ENCODE results near the gene LEF1.

- no peak for TF ChIP-seq CTCF (IDR thresholded peaks at IDR 0.05; ENCODE audit: control extremely low read depth in 1 of 3, insufficient read depth in 1 of 3, low read depth in 1 of 3, low read length in 3 of 3)
- no peak for TF ChIP-seq SAP30 (IDR thresholded peaks at IDR 0.05; ENCODE audit: insufficient read depth, insufficient replicate concordance, low read length)
- TF ChIP-seq YY1 (IDR thresholded peaks at IDR 0.05; ENCODE audit: low read depth, low read length) = no peak
- no peak for TF ChIP-seq SRF (IDR thresholded peaks at IDR 0.05; ENCODE audit: low read depth, low read length)
- TF ChIP-seq RXRA (IDR thresholded peaks at IDR 0.05; ENCODE audit: insufficient read depth, low read depth, low read length) = no peak
Measured at GRCh38 chr4:108055787-108056186, 112.9 kb downstream of the LEF1 start.

Data from H1 (cell line).